Psoas muscle (tissue), 8 donors: ENCODE results near the gene RAI1. TPM values are rescaled to one million over a fixed set of nuclear protein-coding genes. Genes with fewer than 3 reads are reported as not detected.
A peak's percentile ranks its signal among the peaks of the same experiment; 100 is the strongest.

ENCODE experiments used
- ATAC-seq, 4 donors: fragments of 200-7000 bp; cut with Tn5 transposase; one replicate each; pipeline ENCODE4 v1.9.1; 2020; ENCODE audit warnings: moderate library complexity in 3 of 4, mild to moderate bottlenecking in 2 of 4
- DNase-seq, 2 donors: peaks; one replicate each; pipeline ENCODE4 v3.0.0-alpha.2; 2020
- H3K27ac ChIP-seq: fragments of 200-600 bp; one replicate; pipeline ENCODE4 v1.8.0; 2022
- H3K27me3 ChIP-seq, 3 donors: fragments of 200-600 bp in 1 of 3; one replicate each; pipeline versions ENCODE4 v1.6.1 to v1.8.0; 2013 to 2022; ENCODE audit warnings: low read length in 2 of 3, mild to moderate bottlenecking in 2 of 3, moderate library complexity in 1 of 3; ENCODE audit not compliant: insufficient read depth in 3 of 3
- H3K36me3 ChIP-seq, 2 donors: fragments of 200-600 bp in 1 of 2; one replicate each; pipeline versions ENCODE4 v1.6.1 to v1.8.0; 2013 to 2022; ENCODE audit warnings: low read depth in 1 of 2, mild to moderate bottlenecking in 1 of 2, moderate library complexity in 1 of 2; ENCODE audit not compliant: insufficient read depth in 1 of 2
- H3K4me1 ChIP-seq: fragments of 200-600 bp; one replicate; pipeline ENCODE4 v1.8.0; 2022
- H3K4me3 ChIP-seq: fragments of 200-600 bp; one replicate; pipeline ENCODE4 v1.8.0; 2022; ENCODE audit warnings: mild to moderate bottlenecking
- H3K9me3 ChIP-seq: fragments of 200-600 bp; one replicate; pipeline ENCODE4 v1.8.0; 2022
- CTCF ChIP-seq: fragments of 200-600 bp; IDR thresholded peaks from one replicate; pipeline ENCODE4 v1.8.0; 2022; ENCODE audit warnings: antibody characterized with exemption
- WGBS, 3 donors: extraction: QIAGEN DNeasy Blood & Tissue Kit; methylation state at CpG; one replicate each; pipeline versions ENCODE4 v1.1.6 to v1.1.7; 2013; 5-methylcytosine and 5-hydroxymethylcytosine counted together
- intact Hi-C, 2 donors: fragments of 100-400 bp; cut with DNase I; formaldehyde crosslinking; loops; one replicate each; pipeline versions ENCODE4 v1.11.0 to v1.14.2; 2022
- polyA plus RNA-seq, 3 donors: library from polyadenylated mRNA; stranded (reverse); fragments of 200-250 nt; gene quantifications; one replicate each; pipeline ENCODE4 v1.2.3, GENCODE V29; 2013
- total RNA-seq, 4 donors: library from RNA; stranded (reverse); fragmentation: NEBNext Ultra II Directional in 2 of 4; extraction: Animal tissue kit (Norgen Biotek cat#: 25700) in 2 of 4; gene quantifications; one replicate each; pipeline versions ENCODE4 v1.2.1 to v1.2.4, GENCODE V29; 2021 to 2023
- donor health status: healthy with polysubstance abuse.
- donor health status: DM: no; HTN: no; CAD: no; lungs with moderate emphysema.
- donor health status: Bipolar disorder and iron deficiency.
- donor health status: healthy.
- donor health status: DM: yes; HTN: yes; CAD: no.
- donor health status: DM: no; HTN: no; CAD: no.
- donor health status: DM: no; HTN: no; CAD: no.
- donor health status: DM: yes; HTN: yes; CAD: no.

The RAI1 gene
- total and polyA plus RNA-seq, 7 donors = 4.0 to 9.0 (median 7.1) TPM

GRCh38 chr17:17691468-17692263, 10.4 kb downstream of the RAI1 start:
- 50 to 60% (median 54%) methylated on average over 8 of the region's 8 CpGs for WGBS, 3 donors
- peaks cover 36% of the 10 kb centered on the region for H3K4me1 ChIP-seq
- intact Hi-C loops = no loop called here
- H3K4me3 ChIP-seq = no peak overlapping the region
- H3K36me3 ChIP-seq = no peaks in the 10 kb centered on the region
- no peaks in the 10 kb centered on the region for H3K9me3 ChIP-seq
- no peak for DNase-seq
- ATAC-seq = no peak
- H3K27ac ChIP-seq = no peak overlapping the region
- TF ChIP-seq CTCF = no peak
- H3K27me3 ChIP-seq = no peaks in the 10 kb centered on the region

GRCh38 chr17:17692353-17693252, 11.3 kb downstream of the RAI1 start:
- WGBS, 3 donors = 78 to 80% (median 79%) methylated on average over 9 of the region's 9 CpGs
- ATAC-seq (no peak), DNase-seq (no peak)
- TF ChIP-seq CTCF = no peak
- intact Hi-C loops = no loop called here
- Histone ChIP-seq H3K4me1 (peaks cover 46% of the 10 kb centered on the region), H3K36me3 (no peaks in the 10 kb centered on the region), H3K4me3 (no peak overlapping the region), H3K27me3 (no peaks in the 10 kb centered on the region), H3K27ac (peak overlapping the region; percentile 93), H3K9me3 (no peaks in the 10 kb centered on the region)

- H3K27me3 ChIP-seq = no peaks in the 10 kb centered on the region
- H3K9me3 ChIP-seq = no peaks in the 10 kb centered on the region
- intact Hi-C loops = loop anchor here in 1 of 2 donors (2.0 kb wide), 1 partner anchor 89 kb away; no protein-coding TSS in a partner anchor
- DNase-seq = peak; percentile 60 to 75
- H3K4me1 ChIP-seq = peaks cover 52% of the 10 kb centered on the region
- peak; percentile 32 to 70 (median 48) for ATAC-seq
- no peak for TF ChIP-seq CTCF
- H3K27ac ChIP-seq = peak overlapping the region; percentile 93
- 22 to 34% (median 24%) methylated on average over 19 to 23 of the region's 23 CpGs for WGBS, 3 donors
- peak overlapping the region; percentile 75 for H3K4me3 ChIP-seq
- no peaks in the 10 kb centered on the region for H3K36me3 ChIP-seq
These were observed 12.3 kb downstream of the RAI1 start for GRCh38 chr17:17693253-17694168.
